Heart left ventricle (tissue), 13 donors: Measurements from ENCODE around the gene ROR1.

Source experiments
- POLR2A ChIP-seq, 2 donors: fragments of 450-650 bp; IDR thresholded peaks; one replicate each; pipeline ENCODE4 v1.6.1; 2017; ENCODE audit warnings: antibody characterized with exemption in 2 of 2, mild to moderate bottlenecking in 2 of 2, moderate library complexity in 2 of 2
- TF ChIP-seq, protein P1 (sequence below), 12 donors: fragments of 200-600 bp; sonication (generic) in 4 of 12; IDR thresholded peaks; one replicate each; pipeline versions ENCODE4 v1.5.0 to v1.8.0; 2018 to 2022; ENCODE audit warnings: antibody characterized with exemption in 12 of 12, mild to moderate bottlenecking in 5 of 12
- donor health status: ischemic (EF 13 %, LVEDD 7.1; RV severe dilation, severe dysfunction).
- donor health status: DM: no; HTN: yes; CAD: no.
- donor health status: DM: no; HTN: no; CAD: no.
- donor health status: ischemic (EF 25% LVEDD 6.9; RV normal size, moderate dysfunction).
- donor health status: ischemic (EF 25% LVEDD 5.7; RV mildly dilated, moderate dysfunction).
- donor health status: ischemic (EF 35%, LVEDD 5.7; RV mildly dilated, moderate dysfunction).
- donor health status: nonischemic (EF 11% LVEDD 7.7; RV severe dilation, severe dysfunction).
- donor health status: DM: yes; HTN: yes; CAD: no.
- donor health status: PGD.
- donor health status: ischemic (EF 29% LVEDD 5.4; RV normal size, mild dysfunction).
- donor health status: nonischemic (EF 23%, LVEDD 6.1; RV moderate dilation, normal function).

DNA sequence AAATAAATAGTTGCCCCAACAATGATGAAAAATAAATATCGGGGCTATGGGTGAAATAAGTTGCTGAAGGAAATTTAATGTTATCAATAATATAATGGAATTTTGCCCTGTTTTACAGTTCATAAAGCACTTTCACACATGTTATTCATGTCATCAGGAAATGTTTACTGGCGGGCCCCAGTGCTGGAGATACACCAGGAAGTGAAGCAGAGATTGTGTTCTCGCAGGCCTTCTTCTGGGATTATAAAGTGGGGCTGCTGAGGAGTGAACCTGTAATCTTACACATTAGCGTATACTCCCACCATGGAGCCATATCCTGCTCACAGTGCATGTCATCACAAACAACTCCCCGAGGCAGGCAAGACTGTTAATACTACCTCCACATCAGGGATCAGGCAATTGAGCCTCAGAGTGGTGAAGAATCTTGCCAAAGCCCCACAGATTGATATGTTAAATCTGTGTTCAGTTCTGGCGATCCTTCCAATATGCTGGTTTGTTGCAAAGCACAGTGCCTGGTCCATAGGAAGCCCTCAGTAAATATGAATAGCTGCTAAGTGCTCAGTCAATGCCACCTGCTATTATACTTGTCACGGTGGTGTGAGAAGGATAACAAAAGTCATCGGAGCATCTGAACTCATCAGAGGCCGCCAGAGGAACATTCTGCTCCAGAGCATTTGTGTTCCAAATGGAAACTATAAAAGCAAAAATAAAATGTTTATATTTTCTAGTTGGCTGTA, 325.2 kb downstream of the ROR1 start:
- TF ChIP-seq, protein P1, sequence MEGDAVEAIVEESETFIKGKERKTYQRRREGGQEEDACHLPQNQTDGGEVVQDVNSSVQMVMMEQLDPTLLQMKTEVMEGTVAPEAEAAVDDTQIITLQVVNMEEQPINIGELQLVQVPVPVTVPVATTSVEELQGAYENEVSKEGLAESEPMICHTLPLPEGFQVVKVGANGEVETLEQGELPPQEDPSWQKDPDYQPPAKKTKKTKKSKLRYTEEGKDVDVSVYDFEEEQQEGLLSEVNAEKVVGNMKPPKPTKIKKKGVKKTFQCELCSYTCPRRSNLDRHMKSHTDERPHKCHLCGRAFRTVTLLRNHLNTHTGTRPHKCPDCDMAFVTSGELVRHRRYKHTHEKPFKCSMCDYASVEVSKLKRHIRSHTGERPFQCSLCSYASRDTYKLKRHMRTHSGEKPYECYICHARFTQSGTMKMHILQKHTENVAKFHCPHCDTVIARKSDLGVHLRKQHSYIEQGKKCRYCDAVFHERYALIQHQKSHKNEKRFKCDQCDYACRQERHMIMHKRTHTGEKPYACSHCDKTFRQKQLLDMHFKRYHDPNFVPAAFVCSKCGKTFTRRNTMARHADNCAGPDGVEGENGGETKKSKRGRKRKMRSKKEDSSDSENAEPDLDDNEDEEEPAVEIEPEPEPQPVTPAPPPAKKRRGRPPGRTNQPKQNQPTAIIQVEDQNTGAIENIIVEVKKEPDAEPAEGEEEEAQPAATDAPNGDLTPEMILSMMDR (IDR thresholded peaks at IDR 0.05): no peak
- no peak for TF ChIP-seq POLR2A (IDR thresholded peaks at IDR 0.05)
